ENCODE data around the gene MAK. TPM values are rescaled to one million over a fixed set of nuclear protein-coding genes. Genes with fewer than 3 reads are reported as not detected.

The MAK gene
- total and polyA plus RNA-seq, 2 of the 13 experiments (the other 11 are each of a cell fraction or from before 2014, with no cell fraction given): 0.04 TPM; not detected in 1

GRCh38 chr6:10722820-10723566, 115.3 kb downstream of the MAK start, which contains the start of gene TMEM14C (continued):
- no peak for TF ChIP-seq ZBTB14 (CRISPR knock-in tag; IDR thresholded peaks at IDR 0.05)
- no peak for TF ChIP-seq RAD21 (CRISPR knock-in tag; IDR thresholded peaks at IDR 0.05)
- TF ChIP-seq ZNF652 (CRISPR knock-in tag; IDR thresholded peaks at IDR 0.05; ENCODE audit: borderline replicate concordance, low read depth): peak; percentile 57; the same call in 1 of the 2 replicates
- TF ChIP-seq ZNF232 (CRISPR knock-in tag; IDR thresholded peaks at IDR 0.05; ENCODE audit: borderline replicate concordance): peak; percentile 74; the same call in 1 of the 2 replicates
- peak; percentile 84; the same call in 1 of the 2 replicates for TF ChIP-seq TIGD3 (CRISPR knock-in tag; IDR thresholded peaks at IDR 0.05; ENCODE audit: borderline replicate concordance)
- TF ChIP-seq MNT (IDR thresholded peaks at IDR 0.05): peak; percentile 86
- peak; percentile 68; the same call in 1 of the 2 replicates for TF ChIP-seq ZNF570 (CRISPR knock-in tag; IDR thresholded peaks at IDR 0.05; ENCODE audit: borderline replicate concordance)
- TF ChIP-seq SP140L (CRISPR knock-in tag; IDR thresholded peaks at IDR 0.05; ENCODE audit: borderline replicate concordance): no peak
- TF ChIP-seq ZNF670 (CRISPR knock-in tag; IDR thresholded peaks at IDR 0.05; ENCODE audit: borderline replicate concordance): peak; percentile 89
- 0 out of 2 replicates have a peak, but pooled peaks have one; percentile 16 for TF ChIP-seq ZBED4 (CRISPR knock-in tag; IDR thresholded peaks at IDR 0.05; ENCODE audit: borderline replicate concordance)
- 0 out of 2 replicates have a peak, but pooled peaks have one; percentile 65 for TF ChIP-seq ARHGAP35 (CRISPR knock-in tag; IDR thresholded peaks at IDR 0.05; ENCODE audit: borderline replicate concordance)
- TF ChIP-seq ZFP36 (IDR thresholded peaks at IDR 0.05; ENCODE audit: borderline replicate concordance, low read depth, low read length, partially characterized antibody): no peak
- peak; percentile 67 for TF ChIP-seq AGO2 (optimal IDR thresholded peaks at IDR 0.05; ENCODE audit: low read depth, low read length)
- TF ChIP-seq ZC3H13 (CRISPR knock-in tag; IDR thresholded peaks at IDR 0.05): no peak
- no peak for TF ChIP-seq ATM (IDR thresholded peaks at IDR 0.05; ENCODE audit: borderline replicate concordance)
- peak; percentile 90 for TF ChIP-seq TFDP2 (CRISPR knock-in tag; IDR thresholded peaks at IDR 0.05)
- peak; percentile 70; the same call in 1 of the 2 replicates for TF ChIP-seq ZMYM2 (CRISPR knock-in tag; IDR thresholded peaks at IDR 0.05)
- peak; percentile 10; the same call in 1 of the 2 replicates for TF ChIP-seq NCOR1 (IDR thresholded peaks at IDR 0.05; ENCODE audit: borderline replicate concordance, low read length)
